NCI-H1694 (cell line): ENCODE results near the gene CYBA.

Experiments
- DNase-seq: peaks from one replicate; lab custom pipeline; 2025; lab: John Stamatoyannopoulos, UW

CYBA gene

DNA sequence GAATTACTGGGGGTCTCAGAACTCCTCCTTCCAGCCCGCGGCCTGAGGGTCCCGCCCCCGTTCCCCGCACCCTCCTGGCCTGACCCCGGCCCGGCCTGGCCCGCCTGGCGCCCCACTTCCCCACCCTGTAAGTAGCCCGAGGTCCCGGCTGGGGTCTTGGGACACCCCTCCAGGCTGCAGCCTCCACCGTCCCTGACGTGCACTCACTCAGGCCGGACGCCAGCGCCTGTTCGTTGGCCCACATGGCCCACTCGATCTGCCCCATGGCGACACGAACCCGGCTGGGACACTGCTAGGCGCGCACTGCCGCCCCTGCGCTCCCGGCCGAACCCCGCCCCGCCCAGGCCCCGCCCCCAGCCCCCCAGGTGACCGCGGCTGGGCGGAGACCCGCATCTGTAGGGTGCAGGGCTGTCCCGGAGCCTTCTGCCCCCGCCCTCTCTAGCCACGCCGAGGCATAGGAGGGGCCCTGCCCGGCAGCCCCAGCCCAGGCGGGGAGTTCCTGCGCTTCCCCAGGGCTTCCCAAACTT is at the start of gene CYBA:
TSS of gene CYBA (minus strand) at position 305 of the 527 bp plus-strand sequence. CDS start at position 265, 40 bp downstream.
- no peak for DNase-seq

- no peak for DNase-seq
Measured at GRCh38 chr16:88700322-88700635, 49.4 kb upstream of the CYBA start.

DNA sequence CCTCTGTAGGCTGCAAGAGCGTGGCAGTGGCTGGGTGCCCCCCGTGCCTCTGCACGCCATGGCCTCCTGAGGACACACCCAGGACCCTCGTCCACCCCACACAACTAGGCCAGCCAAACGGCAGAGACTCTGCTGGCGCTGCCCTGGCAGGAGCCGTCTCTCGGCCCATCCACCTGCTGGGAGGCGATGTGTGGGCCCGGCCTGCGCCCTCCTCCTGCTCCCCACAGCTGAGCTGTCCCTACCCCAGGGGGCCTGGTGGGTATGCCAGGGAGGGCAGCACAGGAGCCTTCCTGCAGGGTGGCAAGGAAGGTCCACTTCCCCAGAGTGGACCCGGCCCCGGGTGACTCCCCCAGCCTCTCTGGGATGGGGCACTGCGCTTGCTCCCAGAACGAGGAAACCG is 48.3 kb upstream of the CYBA start:
- DNase-seq: no peak

GRCh38 chr16:88698646-88699045 is 47.8 kb upstream of the CYBA start:
- no peak for DNase-seq

DNA sequence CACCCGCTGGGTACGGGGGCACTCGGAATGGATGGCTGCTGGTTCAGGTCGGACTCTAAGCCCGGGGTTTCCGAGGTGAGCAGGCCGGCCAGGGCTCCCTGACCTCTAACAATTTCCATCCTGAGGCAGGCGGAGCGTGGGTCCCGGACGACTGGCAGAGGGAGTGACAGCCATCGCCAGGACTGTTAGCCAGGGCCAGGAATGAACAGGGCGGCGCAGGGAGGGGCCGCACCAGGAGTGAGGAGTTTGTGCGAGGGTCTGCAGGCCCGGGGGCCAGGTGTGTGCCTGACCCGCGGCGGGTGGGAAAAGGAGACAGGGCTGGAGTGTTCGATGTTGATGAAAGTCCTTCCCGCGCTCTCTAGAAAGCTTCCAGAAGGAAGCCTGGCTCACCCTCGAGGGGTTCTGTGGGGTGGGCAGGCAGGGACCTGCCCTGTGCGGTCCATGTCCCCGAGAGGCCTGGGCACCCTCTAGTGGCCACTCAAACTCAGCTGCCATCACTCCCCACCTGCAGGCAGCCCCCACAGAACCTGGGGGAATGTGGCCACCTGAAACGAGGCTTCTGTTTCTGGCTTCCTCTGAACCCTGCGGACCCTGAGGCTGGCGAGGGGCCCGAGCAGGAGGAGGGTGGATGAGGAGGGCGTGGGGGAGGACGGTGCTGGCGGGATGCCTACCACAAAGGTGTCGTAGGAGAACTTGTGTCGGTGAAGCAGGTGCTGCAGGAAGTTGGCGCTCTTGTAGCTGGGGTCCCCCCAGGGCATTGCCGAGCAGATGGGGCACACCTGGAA is 47.2 kb upstream of the CYBA start:
- no peak for DNase-seq

DNA sequence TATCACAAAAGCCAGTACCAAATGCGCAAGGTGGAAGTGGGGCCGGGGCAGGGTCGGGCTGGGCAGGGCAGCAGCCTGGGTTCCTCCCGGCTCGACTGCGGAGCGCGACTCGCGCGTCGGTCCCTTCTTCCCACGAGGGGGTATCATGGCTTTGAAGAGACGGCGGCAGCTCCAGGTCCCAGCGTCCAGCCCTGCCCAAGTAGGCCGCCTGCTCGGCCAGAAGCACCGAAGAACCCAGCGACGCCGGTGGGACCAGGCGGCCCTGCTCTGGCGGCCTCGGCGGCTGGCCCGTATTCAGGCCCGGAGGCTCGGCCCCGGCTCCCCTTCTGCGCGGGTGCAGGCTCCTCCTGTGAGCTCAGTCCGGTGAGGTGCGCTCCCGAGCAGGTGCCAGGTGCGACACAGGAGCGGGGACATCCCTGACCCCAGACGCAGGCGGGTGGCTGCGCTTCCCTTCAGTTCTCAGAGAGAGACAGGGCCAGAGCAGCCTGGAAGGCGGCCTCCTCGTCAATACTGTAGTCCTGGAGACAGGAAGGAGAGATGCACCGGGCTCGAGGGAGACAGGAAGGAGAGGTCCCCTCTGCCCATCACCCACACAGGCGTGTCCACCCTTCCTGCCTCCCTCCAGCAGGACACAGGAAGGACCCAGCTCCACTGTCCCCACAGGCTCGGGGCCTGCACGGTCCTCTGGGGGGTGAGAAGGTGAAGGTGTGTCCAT is 46.4 kb upstream of the CYBA start:
- no peak for DNase-seq

DNA sequence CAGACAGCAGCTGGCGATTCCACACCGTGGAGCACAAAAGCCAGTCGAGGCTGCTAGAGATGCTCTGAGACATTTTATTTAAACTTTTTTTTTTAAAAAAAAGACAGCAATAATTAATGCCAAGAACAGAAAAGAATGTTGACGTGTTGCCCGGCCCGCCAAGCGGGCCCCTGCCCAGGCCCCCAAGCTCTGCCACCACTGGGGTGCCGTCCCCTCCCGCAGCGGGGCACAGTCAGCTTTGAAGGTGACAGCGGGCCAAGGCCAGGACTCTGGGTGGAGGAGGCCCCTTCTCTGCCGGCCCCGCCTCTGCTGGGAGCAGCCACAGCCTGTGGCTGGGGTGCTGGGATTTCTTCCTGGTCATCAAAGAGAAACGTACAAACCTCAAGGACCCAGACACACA is 45.6 kb upstream of the CYBA start:
- no peak for DNase-seq

DNA sequence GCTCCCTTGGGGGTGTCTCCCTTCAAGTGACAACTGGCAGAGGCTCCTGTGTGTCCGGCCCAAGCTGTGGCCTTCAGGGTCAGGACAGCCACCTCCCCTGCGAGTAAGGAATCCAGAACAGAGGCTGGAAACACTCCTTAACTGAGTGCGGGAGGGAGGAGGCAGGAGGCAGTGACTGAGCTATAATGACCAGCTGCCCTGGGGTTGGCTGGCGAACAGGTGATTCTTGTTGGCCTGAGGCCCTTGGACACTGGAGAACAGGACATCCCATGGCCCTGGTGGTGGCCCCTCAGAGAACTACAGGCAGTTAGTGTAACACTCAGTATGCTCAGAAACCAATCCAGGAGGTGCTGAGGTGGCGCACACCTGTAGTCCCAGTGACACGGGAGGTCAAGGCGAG is 44.9 kb upstream of the CYBA start:
- DNase-seq: no peak

GRCh38 chr16:88695218-88695617 is 44.4 kb upstream of the CYBA start:
- no peak for DNase-seq

DNA sequence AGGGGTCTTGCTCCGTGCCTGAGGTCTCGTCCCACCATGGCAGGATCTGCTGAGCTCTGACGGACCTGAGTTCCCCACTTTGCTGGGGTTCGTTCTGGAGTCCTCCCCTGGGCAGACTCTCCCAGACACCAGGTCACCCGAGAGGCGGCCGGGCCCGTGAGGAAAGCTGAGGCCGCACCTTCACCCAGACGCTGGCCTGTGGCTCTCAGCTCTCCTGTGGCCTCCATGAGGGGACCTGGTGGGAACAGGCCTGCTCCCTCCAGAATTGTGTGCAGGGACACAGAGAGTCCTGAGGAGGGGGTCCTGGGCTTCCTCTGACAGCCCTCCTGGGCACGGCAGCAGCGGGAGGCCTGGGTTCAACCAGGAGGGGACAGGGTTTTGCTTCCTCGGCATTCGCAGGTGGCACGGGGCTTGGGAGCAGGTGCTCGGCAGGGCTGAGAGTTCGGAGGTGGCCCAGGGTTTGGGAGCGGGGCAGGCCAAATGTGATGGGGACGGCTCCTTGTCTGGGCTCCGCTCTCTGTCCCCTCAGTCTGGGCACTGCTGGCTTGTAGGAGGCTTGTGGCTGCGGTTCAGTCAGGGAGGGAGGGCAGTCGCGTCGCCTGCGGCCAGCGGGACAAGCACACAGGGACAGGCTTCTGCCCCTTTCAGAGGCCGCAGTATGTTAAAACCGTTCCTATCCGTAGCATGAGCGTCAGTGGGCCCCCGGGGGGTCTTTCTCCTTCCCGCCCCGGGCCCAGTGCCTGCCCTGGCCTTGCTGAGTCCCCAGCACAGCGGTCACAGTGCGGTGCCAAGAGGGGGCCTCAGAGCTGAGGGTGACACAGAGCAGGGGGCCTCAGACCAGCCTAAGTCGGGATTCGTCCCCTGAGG is 43.6 kb upstream of the CYBA start:
- DNase-seq: no peak

DNA sequence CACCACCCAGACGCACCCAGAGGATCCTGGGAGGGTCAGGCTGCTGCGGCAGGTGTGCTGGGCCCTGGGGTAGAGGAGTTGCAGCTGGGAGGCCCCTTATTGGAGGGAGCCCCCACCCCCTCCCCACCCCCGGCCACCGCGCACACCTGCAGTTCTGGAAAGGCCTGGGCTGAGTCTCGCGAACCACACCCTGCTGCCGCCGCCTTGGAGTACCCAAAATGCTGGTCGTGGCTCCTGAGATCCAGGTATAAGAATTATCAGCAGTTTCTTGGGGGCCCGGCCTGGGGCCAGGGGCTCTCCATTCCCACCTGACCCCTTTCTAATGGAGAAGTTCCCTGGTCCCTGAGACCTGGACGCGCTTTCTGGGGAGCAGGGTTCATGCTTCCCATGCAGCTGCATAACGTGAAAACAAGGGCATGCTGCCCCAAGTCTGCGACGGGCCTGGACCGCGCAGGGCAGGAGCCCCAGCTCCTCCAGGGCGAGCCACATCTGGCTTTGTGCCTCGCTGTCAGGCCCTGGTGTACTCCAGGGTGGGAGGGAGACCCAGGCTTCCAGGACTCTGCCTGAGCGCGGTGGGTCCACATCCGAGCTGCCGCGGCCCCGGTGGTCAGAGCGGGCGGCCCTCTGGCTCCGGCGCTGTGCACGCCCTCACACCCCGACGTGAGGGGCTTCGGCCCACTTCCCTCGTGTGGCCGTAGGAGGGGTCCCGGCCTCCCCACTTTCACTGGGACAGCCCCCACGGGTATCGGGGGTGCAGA is 42.7 kb upstream of the CYBA start:
- DNase-seq: no peak

GRCh38 chr16:88692861-88693260 is 42.0 kb upstream of the CYBA start:
- no peak for DNase-seq

DNA sequence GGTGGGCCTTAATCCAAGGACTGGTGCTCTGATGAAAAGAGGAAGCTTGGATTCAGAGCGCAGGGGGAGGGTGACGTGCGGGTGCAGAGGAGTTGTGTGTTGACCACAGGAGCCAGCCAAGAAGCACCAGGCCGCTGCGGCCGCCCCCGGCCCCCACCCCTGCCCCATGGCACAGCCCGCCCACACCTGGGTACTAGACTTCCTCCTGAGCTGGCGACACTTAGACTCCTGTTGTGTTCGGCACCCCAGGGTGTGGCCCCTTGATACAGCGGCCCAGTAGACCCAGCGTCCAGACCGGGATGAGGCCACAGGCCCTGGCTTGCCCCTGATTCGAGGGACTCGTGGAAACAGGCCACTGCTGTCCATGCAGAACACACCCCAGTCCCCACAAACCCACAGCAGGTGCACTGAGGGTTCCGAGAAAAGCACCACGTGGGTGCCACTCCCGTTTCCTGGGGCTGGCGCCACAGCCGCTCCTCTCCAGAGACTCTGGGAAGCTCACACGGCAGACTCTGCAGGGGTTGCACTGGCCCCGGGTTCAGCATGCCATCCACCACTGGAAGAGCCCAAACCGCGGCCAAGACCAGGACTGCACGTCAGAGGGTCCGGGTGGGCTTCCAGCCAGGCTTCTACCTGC is 41.2 kb upstream of the CYBA start:
- no peak for DNase-seq

GRCh38 chr16:88691129-88691813 is 40.4 kb upstream of the CYBA start:
- DNase-seq: no peak

DNA sequence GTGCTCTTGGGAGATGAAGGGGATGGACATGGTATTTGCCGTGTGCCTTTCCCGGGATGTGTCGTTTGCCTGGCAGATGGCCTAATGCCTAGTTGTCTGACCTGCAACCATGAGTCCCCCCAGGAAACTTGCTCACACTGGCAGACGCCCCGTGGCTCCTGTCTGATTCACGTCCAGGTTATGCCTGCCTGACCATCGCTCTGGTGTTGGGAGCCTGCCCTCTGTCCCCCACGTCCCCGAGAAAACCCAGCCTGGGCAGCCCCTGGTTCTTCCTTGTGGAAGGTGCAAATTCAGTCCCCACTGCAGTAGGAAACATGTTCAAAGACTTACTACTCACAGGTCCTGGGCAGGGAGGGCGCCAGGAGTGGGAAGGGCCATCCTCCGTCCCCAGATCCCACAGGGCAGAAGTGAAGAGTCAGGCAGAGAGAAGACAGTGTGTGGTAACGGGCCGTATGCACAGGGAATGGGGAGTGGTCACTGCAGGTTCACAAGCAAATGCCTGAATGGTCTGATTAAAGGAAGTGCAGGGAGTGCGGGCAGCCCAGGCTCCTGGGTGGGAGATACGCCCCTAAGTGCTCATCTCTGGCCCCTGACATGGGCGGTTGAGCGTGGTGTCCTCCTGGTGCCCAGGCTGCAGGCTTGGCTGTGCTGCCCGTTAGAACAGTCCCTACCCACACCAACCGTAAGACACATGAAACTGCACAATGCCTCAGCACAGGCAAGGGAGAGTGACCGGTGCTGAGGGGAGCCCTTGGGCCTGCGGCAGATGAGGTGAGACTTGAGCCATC is 39.7 kb upstream of the CYBA start:
- no peak for DNase-seq

GRCh38 chr16:88688013-88688778 is 37.3 kb upstream of the CYBA start:
- no peak for DNase-seq

DNA sequence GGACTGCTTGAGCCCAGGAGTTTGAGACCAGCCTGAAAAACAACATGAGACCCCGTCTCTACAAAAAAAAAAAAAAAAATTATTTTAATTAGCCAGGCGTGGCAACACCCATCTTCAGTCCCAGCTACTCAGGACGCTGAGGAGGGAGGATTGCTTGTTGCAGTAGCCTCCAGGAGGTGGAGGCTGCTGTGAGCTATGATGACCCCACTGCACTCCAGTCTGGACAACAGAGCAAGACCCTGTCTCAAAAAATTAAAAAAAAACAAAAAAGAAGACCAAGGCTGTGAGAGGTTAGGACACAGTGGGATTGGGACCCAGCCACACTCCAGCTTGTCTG is 36.8 kb upstream of the CYBA start:
- DNase-seq: no peak

GRCh38 chr16:88687254-88687576 is 36.4 kb upstream of the CYBA start:
- no peak for DNase-seq
